IMR-90 (cell line): Measurements from ENCODE around the gene PLXDC1. TPM values are rescaled to one million over a fixed set of nuclear protein-coding genes. Genes with fewer than 3 reads are reported as not detected.

Source experiments
- ATAC-seq: fragments of 200-7000 bp; cut with Tn5 transposase; 2 replicates; pipeline ENCODE4 v1.9.1; 2020; ENCODE audit warnings: low read depth, mild to moderate bottlenecking, moderate library complexity
- BruUV-seq: library from RNA; stranded (reverse); fragments of 400-500 nt; replicated peaks from 2 replicates; lab custom pipeline; 2021; lab: Mats Ljungman, UMichigan
- CTCF ChIA-PET: fragments of 300-600 bp; formaldehyde crosslinking; extraction: SDS; loops from one replicate; lab custom pipeline; 2021; ENCODE audit warnings: antibody characterized with exemption; lab: Yijun Ruan, JAX
- POLR2A ChIA-PET: fragments of 300-600 bp; sonication (Branson Sonifier 250); formaldehyde crosslinking; loops from one replicate; lab custom pipeline; 2022; ENCODE audit warnings: antibody characterized with exemption; ENCODE audit not compliant: unreplicated experiment; lab: Charles Lee
- DNase-seq: peaks from one replicate; pipeline ENCODE4 v3.0.0; 2013
- H2AFZ ChIP-seq: replicated peaks from 2 replicates; pipeline ENCODE3; 2013; ENCODE audit warnings: low read length, mild to moderate bottlenecking; ENCODE audit not compliant: poor library complexity
- H2AK5ac ChIP-seq: 2 replicates; pipeline ENCODE4 v1.6.1; 2013; ENCODE audit warnings: low read depth, low read length, inconsistent platforms
- H2AK9ac ChIP-seq: replicated peaks from 2 replicates; pipeline ENCODE3; 2013; ENCODE audit warnings: mild to moderate bottlenecking, low read depth, low read length, moderate library complexity; ENCODE audit not compliant: poor library complexity
- H2BK120ac ChIP-seq: 2 replicates; pipeline ENCODE4 v1.6.1; 2013; ENCODE audit warnings: low read depth, low read length, inconsistent platforms
- H2BK15ac ChIP-seq: 3 replicates; pipeline ENCODE4 v1.6.1; 2013; ENCODE audit warnings: low read depth, low read length, inconsistent platforms
- H2BK20ac ChIP-seq: 2 replicates; pipeline ENCODE4 v1.6.1; 2013; ENCODE audit warnings: low read depth, mild to moderate bottlenecking, inconsistent platforms, low read length, moderate library complexity
- H2BK5ac ChIP-seq: 2 replicates; pipeline ENCODE4 v1.6.1; 2013; ENCODE audit warnings: mild to moderate bottlenecking, low read depth, low read length, inconsistent platforms; ENCODE audit not compliant: poor library complexity, severe bottlenecking
- H3K14ac ChIP-seq: replicated peaks from 2 replicates; pipeline ENCODE4 v1.6.1; 2013; ENCODE audit warnings: low read depth, low read length, inconsistent platforms
- H3K18ac ChIP-seq: 2 replicates; pipeline ENCODE4 v1.6.1; 2013; ENCODE audit warnings: low read depth, low read length, control low read depth
- H3K23ac ChIP-seq: 2 replicates; pipeline ENCODE4 v1.6.1; 2013; ENCODE audit warnings: low read depth, low read length, inconsistent platforms
- H3K27ac ChIP-seq: 2 replicates; pipeline ENCODE4 v1.5.1; 2013; ENCODE audit warnings: mild to moderate bottlenecking, control low read depth, low read length; ENCODE audit not compliant: insufficient read depth
- H3K27me3 ChIP-seq: 2 replicates; pipeline ENCODE4 v1.6.1; 2013; ENCODE audit warnings: low read length; ENCODE audit not compliant: control insufficient read depth, insufficient read depth
- H3K36me3 ChIP-seq: 2 replicates; pipeline ENCODE4 v1.6.1; 2013; ENCODE audit warnings: low read length, mixed read lengths; ENCODE audit not compliant: control insufficient read depth, insufficient read depth
- H3K4ac ChIP-seq: 2 replicates; pipeline ENCODE4 v1.6.1; 2013; ENCODE audit warnings: low read depth, low read length, inconsistent platforms
- H3K4me1 ChIP-seq: 2 replicates; pipeline ENCODE4 v1.6.1; 2013; ENCODE audit warnings: low read length, mixed read lengths; ENCODE audit not compliant: control insufficient read depth, insufficient read depth
- H3K4me2 ChIP-seq: 2 replicates; pipeline ENCODE4 v1.6.1; 2013; ENCODE audit warnings: low read depth, mild to moderate bottlenecking, control low read depth, low read length, moderate library complexity
- H3K4me3 ChIP-seq: 2 replicates; pipeline ENCODE4 v1.5.1; 2013; ENCODE audit warnings: low read depth, mild to moderate bottlenecking, control low read depth, low read length, moderate library complexity; ENCODE audit not compliant: insufficient read depth
- H3K56ac ChIP-seq: 2 replicates; pipeline ENCODE4 v1.6.1; 2013; ENCODE audit warnings: low read length, inconsistent platforms; ENCODE audit not compliant: insufficient read depth; ENCODE audit errors: extremely low read depth
- H3K79me1 ChIP-seq, 2 experiments: 2 replicates each; pipeline ENCODE4 v1.6.1; 2013; ENCODE audit warnings: low read length in 2 of 2, inconsistent platforms in 1 of 2, low read depth in 1 of 2
- H3K9ac ChIP-seq: 2 replicates; pipeline ENCODE4 v1.6.1; 2013; ENCODE audit warnings: low read depth, low read length, control low read depth
- H3K9me1 ChIP-seq: 2 replicates; pipeline ENCODE4 v1.6.1; 2013; ENCODE audit warnings: low read length, inconsistent platforms; ENCODE audit not compliant: insufficient read depth
- H3K9me3 ChIP-seq: 2 replicates; pipeline ENCODE4 v1.6.1; 2013; ENCODE audit warnings: low read length; ENCODE audit not compliant: control insufficient read depth, insufficient read depth
- H4K20me1 ChIP-seq: 2 replicates; pipeline ENCODE4 v1.6.1; 2013; ENCODE audit warnings: low read length, inconsistent platforms; ENCODE audit not compliant: insufficient read depth
- H4K5ac ChIP-seq: 2 replicates; pipeline ENCODE4 v1.6.1; 2013; ENCODE audit warnings: mild to moderate bottlenecking, low read depth, low read length, control low read depth
- H4K8ac ChIP-seq, 2 experiments: 2 replicates each; pipeline ENCODE4 v1.6.1; 2013; ENCODE audit warnings: low read depth in 2 of 2, low read length in 2 of 2, control low read depth in 1 of 2, inconsistent platforms in 1 of 2
- H4K91ac ChIP-seq: 2 replicates; pipeline ENCODE4 v1.6.1; 2013; ENCODE audit warnings: low read depth, low read length, inconsistent platforms; ENCODE audit not compliant: insufficient read depth
- CHD1 ChIP-seq: IDR thresholded peaks from 2 replicates; pipeline ENCODE4 v1.6.1; 2012; ENCODE audit warnings: low read depth, low read length, improper control_type of control experiment
- FOS ChIP-seq: fragments of 150-350 bp; IDR thresholded peaks from 2 replicates; pipeline ENCODE4 v1.6.1; 2016; ENCODE audit warnings: low read depth, low read length
- MAFK ChIP-seq: IDR thresholded peaks from 2 replicates; pipeline ENCODE4 v1.6.1; 2012; ENCODE audit warnings: low read depth, low read length, improper control_type of control experiment
- NFE2L2 ChIP-seq: fragments of 150-350 bp; IDR thresholded peaks from 2 replicates; pipeline ENCODE4 v1.6.1; 2016; ENCODE audit warnings: low read depth, mild to moderate bottlenecking, low read length
- RAD21 ChIP-seq: IDR thresholded peaks from 2 replicates; pipeline ENCODE4 v1.6.1; 2012; ENCODE audit warnings: low read length, improper control_type of control experiment
- RCOR1 ChIP-seq: IDR thresholded peaks from 2 replicates; pipeline ENCODE4 v1.6.1; 2012; ENCODE audit warnings: mild to moderate bottlenecking, low read length, improper control_type of control experiment; ENCODE audit not compliant: insufficient replicate concordance
- RFX5 ChIP-seq: IDR thresholded peaks from 2 replicates; pipeline ENCODE4 v1.8.0; 2012; ENCODE audit warnings: low read depth, mild to moderate bottlenecking, low read length, moderate library complexity
- SMC3 ChIP-seq: fragments of 150-350 bp; IDR thresholded peaks from 2 replicates; pipeline ENCODE4 v1.6.1; 2016; ENCODE audit warnings: low read depth, mild to moderate bottlenecking, antibody characterized with exemption, low read length, moderate library complexity
- WGBS, 2 experiments: methylation state at CpG; one replicate each; pipeline versions ENCODE4 v1.1.5 to v1.1.7; 2013; ENCODE audit warnings: missing lambda C conversion rate in 2 of 2; ENCODE audit not compliant: insufficient read length in 1 of 2; ENCODE audit errors: extremely low coverage in 2 of 2; 5-methylcytosine and 5-hydroxymethylcytosine counted together
- dilution Hi-C: fragments of 300-500 bp; cut with HindIII; formaldehyde crosslinking; loops from one replicate; pipeline ENCODE4 v1.14.3; 2018; ENCODE audit warnings: low sequenced_read_pairs; ENCODE audit not compliant: unreplicated experiment
- in situ Hi-C: fragments of 300-500 bp; cut with MboI; formaldehyde crosslinking; loops from 3 replicates; pipeline ENCODE4 v1.14.3; 2019; ENCODE audit warnings: low sequenced_read_pairs, inconsistent platforms, mixed read lengths
- intact Hi-C: fragments of 100-400 bp; cut with micrococcal nuclease; formaldehyde crosslinking; loops from 2 replicates; pipeline ENCODE4 v1.10.0; 2022
- polyA plus RNA-seq, 3 experiments: library from polyadenylated mRNA; depleted of rRNA; stranded (reverse); fragments of >200 nt; gene quantifications; 2 replicates each; pipeline ENCODE4 v1.2.3, GENCODE V29; 2012; ENCODE audit warnings: low replicate concordance in 1 of 3
- total RNA-seq: library from RNA; depleted of rRNA; stranded (reverse); fragments of >200 nt; gene quantifications from 2 replicates; pipeline ENCODE4 v1.2.3, GENCODE V29; 2012
- TF ChIP-seq, protein P1 (sequence below): conservative IDR thresholded peaks from 2 replicates; pipeline ENCODE4 v1.5.1; 2012; ENCODE audit warnings: mild to moderate bottlenecking, low read depth, low read length, improper control_type of control experiment

Gene PLXDC1
- total and polyA plus RNA-seq, 2 of the 4 experiments (the other 2 are of a cell fraction), result under 0.01 to 0.50 TPM

GRCh38 chr17:39114723-39115122 lies 36.7 kb downstream of the PLXDC1 start:
- 31% methylated on average over 14 of the region's 14 CpGs; no CpG with 5 or more reads in 1 of the 2 experiments for WGBS, 2 experiments
- no peaks in the 10 kb centered on the region for H3K36me3 ChIP-seq
- peaks cover 31% of the 10 kb centered on the region for H3K27me3 ChIP-seq
- H2BK5ac ChIP-seq, result peak overlapping the region; percentile 44
- ATAC-seq (peak; percentile 75), DNase-seq (peak; percentile 51)
- peak overlapping the region; percentile 65 for H3K18ac ChIP-seq
- ChIA-PET CTCF (interaction anchor here (0.7 to 1.2 kb wide), 3 partner anchors 38 to 132 kb away, joined by 3 read pairs; no protein-coding TSS in a partner anchor), POLR2A (interaction anchor here (1.4 kb wide), 1 partner anchor 9 kb away, joined by 4 read pairs; no protein-coding TSS in a partner anchor)
- H4K91ac ChIP-seq, result peak overlapping the region; percentile 26; the same call in 1 of the 2 replicates
- H3K27ac ChIP-seq, result peak overlapping the region; percentile 67; the same call in 1 of the 2 replicates
- TF ChIP-seq RCOR1 (no peak), NFE2L2 (no peak), FOS (no peak), CHD1 (no peak), RFX5 (no peak), RAD21 (no peak), SMC3 (no peak), MAFK (no peak)
- TF ChIP-seq, protein P1, sequence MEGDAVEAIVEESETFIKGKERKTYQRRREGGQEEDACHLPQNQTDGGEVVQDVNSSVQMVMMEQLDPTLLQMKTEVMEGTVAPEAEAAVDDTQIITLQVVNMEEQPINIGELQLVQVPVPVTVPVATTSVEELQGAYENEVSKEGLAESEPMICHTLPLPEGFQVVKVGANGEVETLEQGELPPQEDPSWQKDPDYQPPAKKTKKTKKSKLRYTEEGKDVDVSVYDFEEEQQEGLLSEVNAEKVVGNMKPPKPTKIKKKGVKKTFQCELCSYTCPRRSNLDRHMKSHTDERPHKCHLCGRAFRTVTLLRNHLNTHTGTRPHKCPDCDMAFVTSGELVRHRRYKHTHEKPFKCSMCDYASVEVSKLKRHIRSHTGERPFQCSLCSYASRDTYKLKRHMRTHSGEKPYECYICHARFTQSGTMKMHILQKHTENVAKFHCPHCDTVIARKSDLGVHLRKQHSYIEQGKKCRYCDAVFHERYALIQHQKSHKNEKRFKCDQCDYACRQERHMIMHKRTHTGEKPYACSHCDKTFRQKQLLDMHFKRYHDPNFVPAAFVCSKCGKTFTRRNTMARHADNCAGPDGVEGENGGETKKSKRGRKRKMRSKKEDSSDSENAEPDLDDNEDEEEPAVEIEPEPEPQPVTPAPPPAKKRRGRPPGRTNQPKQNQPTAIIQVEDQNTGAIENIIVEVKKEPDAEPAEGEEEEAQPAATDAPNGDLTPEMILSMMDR, result no peak
- intact Hi-C loops, result no loop called here
- peak overlapping the region; percentile 62; the same call in 1 of the 2 replicates for H3K9ac ChIP-seq
- H3K79me1 ChIP-seq, result no peaks in the 10 kb centered on the region
- no TSS peak for BruUV-seq
- H3K23ac ChIP-seq, result peak overlapping the region; percentile 70; the same call in 1 of the 2 replicates
- H3K14ac ChIP-seq, result peak overlapping the region; percentile 74
- H2AK9ac ChIP-seq, result no peak overlapping the region
- no peak overlapping the region for H3K4me3 ChIP-seq
- peak overlapping the region; percentile 64 for H3K4me2 ChIP-seq
- H3K9me3 ChIP-seq, result peaks cover 4% of the 10 kb centered on the region; the same call in 1 of the 2 replicates
- peak overlapping the region; percentile 43; the same call in 2 of the 3 replicates for H2BK15ac ChIP-seq
- dilution Hi-C loops, result no loop called here
- peak overlapping the region; percentile 89 for H2AFZ ChIP-seq
- peaks cover 13% of the 10 kb centered on the region for H3K9me1 ChIP-seq
- H4K20me1 ChIP-seq, result no peaks in the 10 kb centered on the region
- H3K4me1 ChIP-seq, result peaks cover 7% of the 10 kb centered on the region
- no peak overlapping the region for H2AK5ac ChIP-seq
- peak overlapping the region; percentile 81 for H2BK120ac ChIP-seq
- 0 out of 2 replicates have a peak overlapping the region, but pooled peaks have one; percentile 15 for H3K56ac ChIP-seq
- H4K5ac ChIP-seq, result peak overlapping the region; percentile 35
- H2BK20ac ChIP-seq, result peak overlapping the region; percentile 79
- in situ Hi-C loops, result no loop called here
- H3K4ac ChIP-seq, result peak overlapping the region; percentile 70
- peak overlapping the region; percentile 83 to 84 for H4K8ac ChIP-seq
